HEK293 (cell line): ENCODE data around the gene LACTBL1.

Experiments
- KLF16 ChIP-seq: fragments of 450-650 bp; formaldehyde crosslinking; IDR thresholded peaks from 2 replicates; pipeline ENCODE4 v1.5.1; 2017; ENCODE audit warnings: missing biosample characterization, missing genetic modification characterization
- REPIN1 ChIP-seq: fragments of 450-650 bp; formaldehyde crosslinking; IDR thresholded peaks from 2 replicates; pipeline ENCODE4 v1.5.1; 2017; ENCODE audit warnings: missing biosample characterization, missing genetic modification characterization, low read depth
- ZBTB17 ChIP-seq: fragments of 450-650 bp; formaldehyde crosslinking; IDR thresholded peaks from 2 replicates; pipeline ENCODE4 v1.5.1; 2016; ENCODE audit warnings: missing biosample characterization, missing genetic modification characterization
- ZNF121 ChIP-seq: fragments of 450-650 bp; formaldehyde crosslinking; IDR thresholded peaks from 2 replicates; pipeline ENCODE4 v1.5.1; 2016; ENCODE audit warnings: missing biosample characterization, missing genetic modification characterization
- ZNF23 ChIP-seq: fragments of 450-650 bp; formaldehyde crosslinking; IDR thresholded peaks from 2 replicates; pipeline ENCODE4 v1.5.1; 2016; ENCODE audit warnings: missing biosample characterization, missing genetic modification characterization, borderline replicate concordance
- ZNF292 ChIP-seq: fragments of 450-650 bp; formaldehyde crosslinking; IDR thresholded peaks from 2 replicates; pipeline ENCODE4 v1.5.1; 2016; ENCODE audit warnings: low read depth, missing biosample characterization, missing genetic modification characterization, borderline replicate concordance
- ZNF324 ChIP-seq: fragments of 450-650 bp; formaldehyde crosslinking; IDR thresholded peaks from 2 replicates; pipeline ENCODE4 v1.5.1; 2016; ENCODE audit warnings: missing biosample characterization, missing genetic modification characterization
- ZNF707 ChIP-seq: fragments of 450-650 bp; formaldehyde crosslinking; IDR thresholded peaks from 2 replicates; pipeline ENCODE4 v1.5.1; 2016; ENCODE audit warnings: missing biosample characterization, missing genetic modification characterization
- TF ChIP-seq, protein P1 (sequence below): fragments of 450-650 bp; formaldehyde crosslinking; IDR thresholded peaks from 2 replicates; pipeline ENCODE4 v1.5.1; 2016; ENCODE audit warnings: missing biosample characterization, missing genetic modification characterization
- TF ChIP-seq, protein P2 (sequence below): fragments of 450-650 bp; formaldehyde crosslinking; IDR thresholded peaks from 2 replicates; pipeline ENCODE4 v1.5.1; 2016; ENCODE audit warnings: missing biosample characterization, missing genetic modification characterization
- TF ChIP-seq, protein P3 (sequence below): fragments of 450-650 bp; formaldehyde crosslinking; IDR thresholded peaks from 2 replicates; pipeline ENCODE4 v1.5.1; 2016; ENCODE audit warnings: missing biosample characterization, missing genetic modification characterization
- TF ChIP-seq, protein P4 (sequence below): fragments of 450-650 bp; IDR thresholded peaks from 2 replicates; pipeline ENCODE4 v1.5.1; 2018; ENCODE audit warnings: missing biosample characterization, missing genetic modification characterization

DNA sequence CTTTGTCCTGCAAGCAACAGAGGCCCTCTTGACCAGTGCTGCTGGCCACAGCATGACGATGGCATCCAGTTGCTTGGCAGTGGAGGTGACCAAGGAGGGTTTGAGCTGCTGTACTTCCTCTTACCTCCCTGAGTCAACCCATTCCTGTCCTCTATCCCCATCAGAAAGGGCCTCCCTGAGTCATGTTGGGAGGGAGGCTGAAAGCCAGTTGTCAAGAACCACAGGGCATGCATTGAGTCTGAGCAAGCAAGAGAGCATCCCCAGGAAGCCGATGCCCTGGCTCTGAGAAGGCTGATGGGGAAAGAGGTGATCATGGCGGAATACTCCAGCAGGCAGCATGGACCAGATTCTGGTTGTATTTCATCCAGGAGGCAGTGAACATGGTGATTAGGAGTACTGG lies 69.6 kb downstream of the LACTBL1 start:
- TF ChIP-seq, protein P1, sequence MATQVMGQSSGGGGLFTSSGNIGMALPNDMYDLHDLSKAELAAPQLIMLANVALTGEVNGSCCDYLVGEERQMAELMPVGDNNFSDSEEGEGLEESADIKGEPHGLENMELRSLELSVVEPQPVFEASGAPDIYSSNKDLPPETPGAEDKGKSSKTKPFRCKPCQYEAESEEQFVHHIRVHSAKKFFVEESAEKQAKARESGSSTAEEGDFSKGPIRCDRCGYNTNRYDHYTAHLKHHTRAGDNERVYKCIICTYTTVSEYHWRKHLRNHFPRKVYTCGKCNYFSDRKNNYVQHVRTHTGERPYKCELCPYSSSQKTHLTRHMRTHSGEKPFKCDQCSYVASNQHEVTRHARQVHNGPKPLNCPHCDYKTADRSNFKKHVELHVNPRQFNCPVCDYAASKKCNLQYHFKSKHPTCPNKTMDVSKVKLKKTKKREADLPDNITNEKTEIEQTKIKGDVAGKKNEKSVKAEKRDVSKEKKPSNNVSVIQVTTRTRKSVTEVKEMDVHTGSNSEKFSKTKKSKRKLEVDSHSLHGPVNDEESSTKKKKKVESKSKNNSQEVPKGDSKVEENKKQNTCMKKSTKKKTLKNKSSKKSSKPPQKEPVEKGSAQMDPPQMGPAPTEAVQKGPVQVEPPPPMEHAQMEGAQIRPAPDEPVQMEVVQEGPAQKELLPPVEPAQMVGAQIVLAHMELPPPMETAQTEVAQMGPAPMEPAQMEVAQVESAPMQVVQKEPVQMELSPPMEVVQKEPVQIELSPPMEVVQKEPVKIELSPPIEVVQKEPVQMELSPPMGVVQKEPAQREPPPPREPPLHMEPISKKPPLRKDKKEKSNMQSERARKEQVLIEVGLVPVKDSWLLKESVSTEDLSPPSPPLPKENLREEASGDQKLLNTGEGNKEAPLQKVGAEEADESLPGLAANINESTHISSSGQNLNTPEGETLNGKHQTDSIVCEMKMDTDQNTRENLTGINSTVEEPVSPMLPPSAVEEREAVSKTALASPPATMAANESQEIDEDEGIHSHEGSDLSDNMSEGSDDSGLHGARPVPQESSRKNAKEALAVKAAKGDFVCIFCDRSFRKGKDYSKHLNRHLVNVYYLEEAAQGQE (tag by site-specific recombination), result no peak
- TF ChIP-seq ZNF707 (tag by site-specific recombination) (no peak), ZNF121 (tag by site-specific recombination) (no peak), ZNF292 (tag by site-specific recombination) (no peak), REPIN1 (tag by site-specific recombination) (no peak), ZNF23 (no peak), ZBTB17 (tag by site-specific recombination) (no peak), KLF16 (tag by site-specific recombination) (no peak), ZNF324 (tag by site-specific recombination) (no peak)
- TF ChIP-seq, protein P2, sequence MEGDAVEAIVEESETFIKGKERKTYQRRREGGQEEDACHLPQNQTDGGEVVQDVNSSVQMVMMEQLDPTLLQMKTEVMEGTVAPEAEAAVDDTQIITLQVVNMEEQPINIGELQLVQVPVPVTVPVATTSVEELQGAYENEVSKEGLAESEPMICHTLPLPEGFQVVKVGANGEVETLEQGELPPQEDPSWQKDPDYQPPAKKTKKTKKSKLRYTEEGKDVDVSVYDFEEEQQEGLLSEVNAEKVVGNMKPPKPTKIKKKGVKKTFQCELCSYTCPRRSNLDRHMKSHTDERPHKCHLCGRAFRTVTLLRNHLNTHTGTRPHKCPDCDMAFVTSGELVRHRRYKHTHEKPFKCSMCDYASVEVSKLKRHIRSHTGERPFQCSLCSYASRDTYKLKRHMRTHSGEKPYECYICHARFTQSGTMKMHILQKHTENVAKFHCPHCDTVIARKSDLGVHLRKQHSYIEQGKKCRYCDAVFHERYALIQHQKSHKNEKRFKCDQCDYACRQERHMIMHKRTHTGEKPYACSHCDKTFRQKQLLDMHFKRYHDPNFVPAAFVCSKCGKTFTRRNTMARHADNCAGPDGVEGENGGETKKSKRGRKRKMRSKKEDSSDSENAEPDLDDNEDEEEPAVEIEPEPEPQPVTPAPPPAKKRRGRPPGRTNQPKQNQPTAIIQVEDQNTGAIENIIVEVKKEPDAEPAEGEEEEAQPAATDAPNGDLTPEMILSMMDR (tag by site-specific recombination), result no peak
- TF ChIP-seq, protein P3, sequence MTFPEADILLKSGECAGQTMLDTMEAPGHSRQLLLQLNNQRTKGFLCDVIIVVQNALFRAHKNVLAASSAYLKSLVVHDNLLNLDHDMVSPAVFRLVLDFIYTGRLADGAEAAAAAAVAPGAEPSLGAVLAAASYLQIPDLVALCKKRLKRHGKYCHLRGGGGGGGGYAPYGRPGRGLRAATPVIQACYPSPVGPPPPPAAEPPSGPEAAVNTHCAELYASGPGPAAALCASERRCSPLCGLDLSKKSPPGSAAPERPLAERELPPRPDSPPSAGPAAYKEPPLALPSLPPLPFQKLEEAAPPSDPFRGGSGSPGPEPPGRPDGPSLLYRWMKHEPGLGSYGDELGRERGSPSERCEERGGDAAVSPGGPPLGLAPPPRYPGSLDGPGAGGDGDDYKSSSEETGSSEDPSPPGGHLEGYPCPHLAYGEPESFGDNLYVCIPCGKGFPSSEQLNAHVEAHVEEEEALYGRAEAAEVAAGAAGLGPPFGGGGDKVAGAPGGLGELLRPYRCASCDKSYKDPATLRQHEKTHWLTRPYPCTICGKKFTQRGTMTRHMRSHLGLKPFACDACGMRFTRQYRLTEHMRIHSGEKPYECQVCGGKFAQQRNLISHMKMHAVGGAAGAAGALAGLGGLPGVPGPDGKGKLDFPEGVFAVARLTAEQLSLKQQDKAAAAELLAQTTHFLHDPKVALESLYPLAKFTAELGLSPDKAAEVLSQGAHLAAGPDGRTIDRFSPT, result no peak
- TF ChIP-seq, protein P4, sequence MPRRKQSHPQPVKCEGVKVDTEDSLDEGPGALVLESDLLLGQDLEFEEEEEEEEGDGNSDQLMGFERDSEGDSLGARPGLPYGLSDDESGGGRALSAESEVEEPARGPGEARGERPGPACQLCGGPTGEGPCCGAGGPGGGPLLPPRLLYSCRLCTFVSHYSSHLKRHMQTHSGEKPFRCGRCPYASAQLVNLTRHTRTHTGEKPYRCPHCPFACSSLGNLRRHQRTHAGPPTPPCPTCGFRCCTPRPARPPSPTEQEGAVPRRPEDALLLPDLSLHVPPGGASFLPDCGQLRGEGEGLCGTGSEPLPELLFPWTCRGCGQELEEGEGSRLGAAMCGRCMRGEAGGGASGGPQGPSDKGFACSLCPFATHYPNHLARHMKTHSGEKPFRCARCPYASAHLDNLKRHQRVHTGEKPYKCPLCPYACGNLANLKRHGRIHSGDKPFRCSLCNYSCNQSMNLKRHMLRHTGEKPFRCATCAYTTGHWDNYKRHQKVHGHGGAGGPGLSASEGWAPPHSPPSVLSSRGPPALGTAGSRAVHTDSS (tag by site-specific recombination), result no peak
